ENCODE data around the gene ATG16L2.
A peak's percentile ranks its signal among the peaks of the same experiment; 100 is the strongest.
"Not testable (repeated sequence)": the region's sequence is repeated elsewhere in the genome, so short reads cannot be mapped to it uniquely, and the experiment has no call there.

Gene ATG16L2

GRCh38 chr11:72805216-72805615, 9.0 kb upstream of the ATG16L2 start:
- DNase-seq (ENCODE audit: low read depth), result no peak

- DNase-seq (ENCODE audit: low read depth), result not testable (repeated sequence)
These were observed 7.8 kb upstream of the ATG16L2 start for GRCh38 chr11:72806378-72806777.

- no peak for DNase-seq (ENCODE audit: low read depth)
These were observed 7.1 kb upstream of the ATG16L2 start for GRCh38 chr11:72807021-72807693.

- DNase-seq (ENCODE audit: low read depth), result no peak
These were observed 6.4 kb upstream of the ATG16L2 start for GRCh38 chr11:72807792-72808191.

GRCh38 chr11:72808331-72808798, 5.8 kb upstream of the ATG16L2 start:
- no peak for DNase-seq (ENCODE audit: low read depth)

- not testable (repeated sequence) for DNase-seq (ENCODE audit: low read depth)
These were observed 2.5 kb upstream of the ATG16L2 start for GRCh38 chr11:72811686-72812085.

- no peak for DNase-seq (ENCODE audit: low read depth)
These were observed 1.6 kb upstream of the ATG16L2 start for GRCh38 chr11:72812604-72812966.

GRCh38 chr11:72812967-72813739, 1.1 kb upstream of the ATG16L2 start:
- DNase-seq (ENCODE audit: low read depth), result peak; percentile 37

GRCh38 chr11:72813740-72814285, 398 bp upstream of the ATG16L2 start:
- DNase-seq (ENCODE audit: low read depth), result peak; percentile 76

GRCh38 chr11:72815110-72815618, 953 bp downstream of the ATG16L2 start:
- DNase-seq (ENCODE audit: low read depth), result no peak

- DNase-seq (ENCODE audit: low read depth), result no peak
These were observed 2.3 kb downstream of the ATG16L2 start for GRCh38 chr11:72816404-72816990.

GRCh38 chr11:72817966-72818365, 3.8 kb downstream of the ATG16L2 start:
- DNase-seq (ENCODE audit: low read depth), result no peak

GRCh38 chr11:72818971-72819370, 4.8 kb downstream of the ATG16L2 start:
- DNase-seq (ENCODE audit: low read depth), result no peak

- no peak for DNase-seq (ENCODE audit: low read depth)
These were observed 6.4 kb downstream of the ATG16L2 start for GRCh38 chr11:72820439-72821139.

GRCh38 chr11:72821221-72821919, 7.2 kb downstream of the ATG16L2 start:
- no peak for DNase-seq (ENCODE audit: low read depth)

- DNase-seq (ENCODE audit: low read depth), result peak; percentile 71
These were observed 7.9 kb downstream of the ATG16L2 start for GRCh38 chr11:72821920-72822799.

GRCh38 chr11:72823105-72823804, 9.0 kb downstream of the ATG16L2 start:
- DNase-seq (ENCODE audit: low read depth), result no peak

GRCh38 chr11:72824020-72824419, 9.8 kb downstream of the ATG16L2 start:
- DNase-seq (ENCODE audit: low read depth), result no peak

GRCh38 chr11:72824811-72825505, 10.7 kb downstream of the ATG16L2 start:
- no peak for DNase-seq (ENCODE audit: low read depth)

Measured in activated T-cell treated with anti-CD3 and anti-CD28 coated beads for 1 hour (primary cell).